Measurements from ENCODE around the gene PTPRJ.

The PTPRJ gene

GRCh38 chr11:48008951-48009270, 28.6 kb downstream of the PTPRJ start:
- H3K4me3 ChIP-seq (ENCODE audit: low read length, poor library complexity, severe bottlenecking): no peak overlapping the region
- H3K27me3 ChIP-seq (ENCODE audit: insufficient read depth, low read length, poor library complexity, severe bottlenecking): no peaks in the 10 kb centered on the region
- H3K4me1 ChIP-seq (ENCODE audit: insufficient read depth, low read length, poor library complexity, severe bottlenecking): peaks cover 20% of the 10 kb centered on the region
- no peaks in the 10 kb centered on the region for H3K79me2 ChIP-seq (ENCODE audit: insufficient read depth, low read length)
- no peaks in the 10 kb centered on the region for H3K36me3 ChIP-seq (ENCODE audit: insufficient read depth, low read length)
- H4K20me1 ChIP-seq (ENCODE audit: insufficient read depth, low read length, poor library complexity, severe bottlenecking): no peaks in the 10 kb centered on the region
- H3K4me2 ChIP-seq (ENCODE audit: low read depth, low read length, poor library complexity, severe bottlenecking): no peak overlapping the region
- 0 out of 2 replicates have a peak, but pooled peaks cover 2% of the 10 kb centered on the region for H3F3A ChIP-seq (ENCODE audit: low read depth)
- no peaks in the 10 kb centered on the region for H3K9me2 ChIP-seq (replicated peaks; ENCODE audit: low read depth, low read length)
- no peak for TF ChIP-seq EZH2phosphoT487 (IDR thresholded peaks at IDR 0.05; ENCODE audit: borderline replicate concordance)
- TF ChIP-seq CTCF (conservative IDR thresholded peaks at IDR 0.05; ENCODE audit: low read length): no peak
- no peak overlapping the region for H3K9ac ChIP-seq (ENCODE audit: low read depth, low read length, poor library complexity, severe bottlenecking)
- no peak overlapping the region for H2AFZ ChIP-seq (ENCODE audit: low read length)
- no peaks in the 10 kb centered on the region for H3K9me3 ChIP-seq (ENCODE audit: insufficient read depth, low read depth, low read length)

- 0 out of 2 replicates have a peak, but pooled peaks cover 3% of the 10 kb centered on the region for H3F3A ChIP-seq (ENCODE audit: low read depth)
- H3K36me3 ChIP-seq (ENCODE audit: insufficient read depth, low read length): no peaks in the 10 kb centered on the region
- no peaks in the 10 kb centered on the region for H4K20me1 ChIP-seq (ENCODE audit: insufficient read depth, low read length, poor library complexity, severe bottlenecking)
- peaks cover 27% of the 10 kb centered on the region for H3K4me1 ChIP-seq (ENCODE audit: insufficient read depth, low read length, poor library complexity, severe bottlenecking)
- H3K4me2 ChIP-seq (ENCODE audit: low read depth, low read length, poor library complexity, severe bottlenecking): no peak overlapping the region
- no peak overlapping the region for H2AFZ ChIP-seq (ENCODE audit: low read length)
- no peak overlapping the region for H3K4me3 ChIP-seq (ENCODE audit: low read length, poor library complexity, severe bottlenecking)
- no peak overlapping the region for H3K9ac ChIP-seq (ENCODE audit: low read depth, low read length, poor library complexity, severe bottlenecking)
- no peaks in the 10 kb centered on the region for H3K27me3 ChIP-seq (ENCODE audit: insufficient read depth, low read length, poor library complexity, severe bottlenecking)
- TF ChIP-seq EZH2phosphoT487 (IDR thresholded peaks at IDR 0.05; ENCODE audit: borderline replicate concordance): no peak
- no peak for TF ChIP-seq CTCF (conservative IDR thresholded peaks at IDR 0.05; ENCODE audit: low read length)
- no peaks in the 10 kb centered on the region for H3K9me2 ChIP-seq (replicated peaks; ENCODE audit: low read depth, low read length)
- H3K9me3 ChIP-seq (ENCODE audit: insufficient read depth, low read depth, low read length): no peaks in the 10 kb centered on the region
- H3K79me2 ChIP-seq (ENCODE audit: insufficient read depth, low read length): no peaks in the 10 kb centered on the region
Observed at GRCh38 chr11:48011102-48011797, 30.9 kb downstream of the PTPRJ start.

GRCh38 chr11:48011798-48012391, 31.5 kb downstream of the PTPRJ start:
- H3K9ac ChIP-seq (ENCODE audit: low read depth, low read length, poor library complexity, severe bottlenecking): no peak overlapping the region
- H4K20me1 ChIP-seq (ENCODE audit: insufficient read depth, low read length, poor library complexity, severe bottlenecking): no peaks in the 10 kb centered on the region
- no peaks in the 10 kb centered on the region for H3K36me3 ChIP-seq (ENCODE audit: insufficient read depth, low read length)
- TF ChIP-seq EZH2phosphoT487 (IDR thresholded peaks at IDR 0.05; ENCODE audit: borderline replicate concordance) (no peak), CTCF (conservative IDR thresholded peaks at IDR 0.05; ENCODE audit: low read length) (no peak)
- peaks cover 27% of the 10 kb centered on the region for H3K4me1 ChIP-seq (ENCODE audit: insufficient read depth, low read length, poor library complexity, severe bottlenecking)
- H3K9me2 ChIP-seq (replicated peaks; ENCODE audit: low read depth, low read length): no peaks in the 10 kb centered on the region
- H3K4me3 ChIP-seq (ENCODE audit: low read length, poor library complexity, severe bottlenecking): no peak overlapping the region
- no peak overlapping the region for H2AFZ ChIP-seq (ENCODE audit: low read length)
- 0 out of 2 replicates have a peak, but pooled peaks cover 3% of the 10 kb centered on the region for H3F3A ChIP-seq (ENCODE audit: low read depth)
- no peaks in the 10 kb centered on the region for H3K27me3 ChIP-seq (ENCODE audit: insufficient read depth, low read length, poor library complexity, severe bottlenecking)
- H3K9me3 ChIP-seq (ENCODE audit: insufficient read depth, low read depth, low read length): no peaks in the 10 kb centered on the region
- H3K4me2 ChIP-seq (ENCODE audit: low read depth, low read length, poor library complexity, severe bottlenecking): no peak overlapping the region
- H3K79me2 ChIP-seq (ENCODE audit: insufficient read depth, low read length): no peaks in the 10 kb centered on the region

Data from Loucy (cell line).